ENCODE measurements around the gene ABL2.

GRCh38 chr1:179104611-179105250, 124.7 kb downstream of the ABL2 start:
- TF ChIP-seq, protein P1, sequence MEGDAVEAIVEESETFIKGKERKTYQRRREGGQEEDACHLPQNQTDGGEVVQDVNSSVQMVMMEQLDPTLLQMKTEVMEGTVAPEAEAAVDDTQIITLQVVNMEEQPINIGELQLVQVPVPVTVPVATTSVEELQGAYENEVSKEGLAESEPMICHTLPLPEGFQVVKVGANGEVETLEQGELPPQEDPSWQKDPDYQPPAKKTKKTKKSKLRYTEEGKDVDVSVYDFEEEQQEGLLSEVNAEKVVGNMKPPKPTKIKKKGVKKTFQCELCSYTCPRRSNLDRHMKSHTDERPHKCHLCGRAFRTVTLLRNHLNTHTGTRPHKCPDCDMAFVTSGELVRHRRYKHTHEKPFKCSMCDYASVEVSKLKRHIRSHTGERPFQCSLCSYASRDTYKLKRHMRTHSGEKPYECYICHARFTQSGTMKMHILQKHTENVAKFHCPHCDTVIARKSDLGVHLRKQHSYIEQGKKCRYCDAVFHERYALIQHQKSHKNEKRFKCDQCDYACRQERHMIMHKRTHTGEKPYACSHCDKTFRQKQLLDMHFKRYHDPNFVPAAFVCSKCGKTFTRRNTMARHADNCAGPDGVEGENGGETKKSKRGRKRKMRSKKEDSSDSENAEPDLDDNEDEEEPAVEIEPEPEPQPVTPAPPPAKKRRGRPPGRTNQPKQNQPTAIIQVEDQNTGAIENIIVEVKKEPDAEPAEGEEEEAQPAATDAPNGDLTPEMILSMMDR (IDR thresholded peaks at IDR 0.05), result no peak
- no peak for TF ChIP-seq POLR2A (IDR thresholded peaks at IDR 0.05)
